HepG2 (cell line): ENCODE data around the gene IL17C. TPM values are rescaled to one million over a fixed set of nuclear protein-coding genes. Genes with fewer than 3 reads are reported as not detected.

Experiments
- CEBPB ChIP-seq: IDR thresholded peaks from 2 replicates; pipeline ENCODE4 v1.6.1; 2011; ENCODE audit warnings: low read depth, low read length, improper control_type of control experiment, borderline replicate concordance
- HOXA3 ChIP-seq: sonication (generic); formaldehyde crosslinking; IDR thresholded peaks from 2 replicates; pipeline ENCODE4 v1.5.0; 2020; ENCODE audit warnings: missing genetic modification reagents
- KDM2A ChIP-seq: sonication (generic); formaldehyde crosslinking; IDR thresholded peaks from 2 replicates; pipeline ENCODE4 v1.4.0; 2020; ENCODE audit warnings: low read depth, missing genetic modification reagents, borderline replicate concordance
- MEIS1 ChIP-seq: sonication (generic); formaldehyde crosslinking; IDR thresholded peaks from 2 replicates; pipeline ENCODE4 v1.9.0; 2021; ENCODE audit warnings: mild to moderate bottlenecking, missing genetic modification reagents, moderate library complexity, borderline replicate concordance
- SATB2 ChIP-seq: sonication (generic); formaldehyde crosslinking; IDR thresholded peaks from 2 replicates; pipeline ENCODE4 v1.5.0; 2020; ENCODE audit warnings: missing genetic modification reagents
- SMARCC2 ChIP-seq: fragments of 450-650 bp; IDR thresholded peaks from 2 replicates; pipeline ENCODE4 v1.6.1; 2017; ENCODE audit warnings: antibody characterized with exemption, mild to moderate bottlenecking
- SOX6 ChIP-seq, 2 experiments: fragments of 450-650 bp in 1 of 2; sonication (generic) in 1 of 2; formaldehyde crosslinking in 1 of 2; IDR thresholded peaks; 2 replicates each; pipeline versions ENCODE4 v1.4.0 to v1.6.1; 2017 to 2020; ENCODE audit warnings: antibody characterized with exemption in 1 of 2, mild to moderate bottlenecking in 1 of 2, missing genetic modification reagents in 1 of 2
- ZNF263 ChIP-seq: sonication (generic); formaldehyde crosslinking; IDR thresholded peaks from 2 replicates; pipeline ENCODE4 v1.4.0; 2020; ENCODE audit warnings: missing genetic modification reagents
- ZNF333 ChIP-seq: sonication (generic); formaldehyde crosslinking; IDR thresholded peaks from 2 replicates; pipeline ENCODE4 v1.4.0; 2020; ENCODE audit warnings: mild to moderate bottlenecking, missing genetic modification reagents, borderline replicate concordance
- polyA plus RNA-seq, 8 experiments: library from polyadenylated mRNA; depleted of rRNA in 3 of 8; stranded (reverse) in 7 of 8; unstranded in 1 of 8; fragments of >200 nt; fragmentation: Illumina TruSeq in 4 of 8; extraction: Trizol in 4 of 8; gene quantifications; 2 replicates each; pipeline versions ENCODE4 v1.2.1 to v1.2.3, GENCODE V29; 2011 to 2016; ENCODE audit warnings: low read depth in 4 of 8, missing spikeins in 1 of 8, mixed read lengths in 1 of 8; ENCODE audit not compliant: insufficient read depth in 1 of 8
- total RNA-seq, 5 experiments: library from RNA; depleted of rRNA; stranded (reverse); fragments of >200 nt; fragmentation: Illumina TruSeq; extraction: Trizol; gene quantifications; 2 replicates each; pipeline ENCODE4 v1.2.3, GENCODE V29; 2016; ENCODE audit warnings: low read depth in 1 of 5
- TF ChIP-seq, protein P1 (sequence below): sonication (generic); formaldehyde crosslinking; IDR thresholded peaks from 2 replicates; pipeline ENCODE4 v1.9.0; 2021; ENCODE audit warnings: mild to moderate bottlenecking, missing genetic modification reagents
- TF ChIP-seq, protein P2 (sequence below): sonication (generic); formaldehyde crosslinking; IDR thresholded peaks from 2 replicates; pipeline ENCODE4 v1.4.0; 2020; ENCODE audit warnings: missing genetic modification reagents
- TF ChIP-seq, protein P3 (sequence below): sonication (generic); formaldehyde crosslinking; IDR thresholded peaks from 2 replicates; pipeline ENCODE4 v1.4.0; 2020; ENCODE audit warnings: missing genetic modification reagents, mild to moderate bottlenecking, borderline replicate concordance
- TF ChIP-seq, protein P4 (sequence below): IDR thresholded peaks from 2 replicates; pipeline ENCODE4 v1.6.1; 2012; ENCODE audit warnings: low read length, improper control_type of control experiment

The IL17C gene
- total and polyA plus RNA-seq, 2 of the 13 experiments (the other 11 are each of a cell fraction or from before 2014, with no cell fraction given) = not detected

DNA sequence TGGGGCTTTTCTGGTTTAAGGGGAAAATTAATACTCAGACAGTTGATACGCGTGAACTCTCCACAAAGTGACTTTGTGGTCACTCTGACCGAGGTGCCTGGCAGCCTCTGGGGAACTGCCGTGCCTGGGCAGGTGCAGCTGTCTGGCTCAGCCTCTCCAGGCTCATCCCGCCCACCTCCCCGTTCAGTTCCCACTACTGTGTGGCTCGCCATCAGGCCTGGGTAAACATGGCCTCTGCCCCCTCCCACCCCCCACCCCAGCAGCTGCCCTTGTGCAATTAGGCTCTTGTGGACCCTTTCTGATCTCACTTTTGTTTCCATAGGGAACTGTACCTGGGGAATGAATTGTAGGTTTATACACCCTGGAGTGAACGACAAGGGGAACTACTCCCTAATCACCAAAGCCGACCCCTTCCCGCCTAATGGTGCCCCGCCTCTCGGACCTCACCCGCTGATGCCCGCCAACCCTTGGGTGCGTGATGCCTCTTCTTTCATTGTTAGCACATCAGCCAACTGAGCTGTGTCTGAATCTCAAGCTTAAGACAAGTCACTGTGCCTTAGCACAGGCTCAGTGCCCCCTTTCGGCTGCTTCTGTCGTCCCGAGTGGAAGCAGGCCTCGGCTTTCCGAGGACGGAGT, 40.4 kb upstream of the IL17C start (continued):
- TF ChIP-seq, protein P1, sequence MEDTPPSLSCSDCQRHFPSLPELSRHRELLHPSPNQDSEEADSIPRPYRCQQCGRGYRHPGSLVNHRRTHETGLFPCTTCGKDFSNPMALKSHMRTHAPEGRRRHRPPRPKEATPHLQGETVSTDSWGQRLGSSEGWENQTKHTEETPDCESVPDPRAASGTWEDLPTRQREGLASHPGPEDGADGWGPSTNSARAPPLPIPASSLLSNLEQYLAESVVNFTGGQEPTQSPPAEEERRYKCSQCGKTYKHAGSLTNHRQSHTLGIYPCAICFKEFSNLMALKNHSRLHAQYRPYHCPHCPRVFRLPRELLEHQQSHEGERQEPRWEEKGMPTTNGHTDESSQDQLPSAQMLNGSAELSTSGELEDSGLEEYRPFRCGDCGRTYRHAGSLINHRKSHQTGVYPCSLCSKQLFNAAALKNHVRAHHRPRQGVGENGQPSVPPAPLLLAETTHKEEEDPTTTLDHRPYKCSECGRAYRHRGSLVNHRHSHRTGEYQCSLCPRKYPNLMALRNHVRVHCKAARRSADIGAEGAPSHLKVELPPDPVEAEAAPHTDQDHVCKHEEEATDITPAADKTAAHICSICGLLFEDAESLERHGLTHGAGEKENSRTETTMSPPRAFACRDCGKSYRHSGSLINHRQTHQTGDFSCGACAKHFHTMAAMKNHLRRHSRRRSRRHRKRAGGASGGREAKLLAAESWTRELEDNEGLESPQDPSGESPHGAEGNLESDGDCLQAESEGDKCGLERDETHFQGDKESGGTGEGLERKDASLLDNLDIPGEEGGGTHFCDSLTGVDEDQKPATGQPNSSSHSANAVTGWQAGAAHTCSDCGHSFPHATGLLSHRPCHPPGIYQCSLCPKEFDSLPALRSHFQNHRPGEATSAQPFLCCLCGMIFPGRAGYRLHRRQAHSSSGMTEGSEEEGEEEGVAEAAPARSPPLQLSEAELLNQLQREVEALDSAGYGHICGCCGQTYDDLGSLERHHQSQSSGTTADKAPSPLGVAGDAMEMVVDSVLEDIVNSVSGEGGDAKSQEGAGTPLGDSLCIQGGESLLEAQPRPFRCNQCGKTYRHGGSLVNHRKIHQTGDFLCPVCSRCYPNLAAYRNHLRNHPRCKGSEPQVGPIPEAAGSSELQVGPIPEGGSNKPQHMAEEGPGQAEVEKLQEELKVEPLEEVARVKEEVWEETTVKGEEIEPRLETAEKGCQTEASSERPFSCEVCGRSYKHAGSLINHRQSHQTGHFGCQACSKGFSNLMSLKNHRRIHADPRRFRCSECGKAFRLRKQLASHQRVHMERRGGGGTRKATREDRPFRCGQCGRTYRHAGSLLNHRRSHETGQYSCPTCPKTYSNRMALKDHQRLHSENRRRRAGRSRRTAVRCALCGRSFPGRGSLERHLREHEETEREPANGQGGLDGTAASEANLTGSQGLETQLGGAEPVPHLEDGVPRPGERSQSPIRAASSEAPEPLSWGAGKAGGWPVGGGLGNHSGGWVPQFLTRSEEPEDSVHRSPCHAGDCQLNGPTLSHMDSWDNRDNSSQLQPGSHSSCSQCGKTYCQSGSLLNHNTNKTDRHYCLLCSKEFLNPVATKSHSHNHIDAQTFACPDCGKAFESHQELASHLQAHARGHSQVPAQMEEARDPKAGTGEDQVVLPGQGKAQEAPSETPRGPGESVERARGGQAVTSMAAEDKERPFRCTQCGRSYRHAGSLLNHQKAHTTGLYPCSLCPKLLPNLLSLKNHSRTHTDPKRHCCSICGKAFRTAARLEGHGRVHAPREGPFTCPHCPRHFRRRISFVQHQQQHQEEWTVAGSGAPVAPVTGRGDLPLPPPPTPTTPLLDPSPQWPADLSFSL = no peak
- no peak for TF ChIP-seq KDM2A
- TF ChIP-seq, protein P2, sequence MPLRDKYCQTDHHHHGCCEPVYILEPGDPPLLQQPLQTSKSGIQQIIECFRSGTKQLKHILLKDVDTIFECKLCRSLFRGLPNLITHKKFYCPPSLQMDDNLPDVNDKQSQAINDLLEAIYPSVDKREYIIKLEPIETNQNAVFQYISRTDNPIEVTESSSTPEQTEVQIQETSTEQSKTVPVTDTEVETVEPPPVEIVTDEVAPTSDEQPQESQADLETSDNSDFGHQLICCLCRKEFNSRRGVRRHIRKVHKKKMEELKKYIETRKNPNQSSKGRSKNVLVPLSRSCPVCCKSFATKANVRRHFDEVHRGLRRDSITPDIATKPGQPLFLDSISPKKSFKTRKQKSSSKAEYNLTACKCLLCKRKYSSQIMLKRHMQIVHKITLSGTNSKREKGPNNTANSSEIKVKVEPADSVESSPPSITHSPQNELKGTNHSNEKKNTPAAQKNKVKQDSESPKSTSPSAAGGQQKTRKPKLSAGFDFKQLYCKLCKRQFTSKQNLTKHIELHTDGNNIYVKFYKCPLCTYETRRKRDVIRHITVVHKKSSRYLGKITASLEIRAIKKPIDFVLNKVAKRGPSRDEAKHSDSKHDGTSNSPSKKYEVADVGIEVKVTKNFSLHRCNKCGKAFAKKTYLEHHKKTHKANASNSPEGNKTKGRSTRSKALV (CRISPR knock-in tag) = no peak
- peak; percentile 68; the same call in 1 of the 2 replicates for TF ChIP-seq CEBPB
- TF ChIP-seq ZNF333 (CRISPR knock-in tag) = no peak
- TF ChIP-seq, protein P3, sequence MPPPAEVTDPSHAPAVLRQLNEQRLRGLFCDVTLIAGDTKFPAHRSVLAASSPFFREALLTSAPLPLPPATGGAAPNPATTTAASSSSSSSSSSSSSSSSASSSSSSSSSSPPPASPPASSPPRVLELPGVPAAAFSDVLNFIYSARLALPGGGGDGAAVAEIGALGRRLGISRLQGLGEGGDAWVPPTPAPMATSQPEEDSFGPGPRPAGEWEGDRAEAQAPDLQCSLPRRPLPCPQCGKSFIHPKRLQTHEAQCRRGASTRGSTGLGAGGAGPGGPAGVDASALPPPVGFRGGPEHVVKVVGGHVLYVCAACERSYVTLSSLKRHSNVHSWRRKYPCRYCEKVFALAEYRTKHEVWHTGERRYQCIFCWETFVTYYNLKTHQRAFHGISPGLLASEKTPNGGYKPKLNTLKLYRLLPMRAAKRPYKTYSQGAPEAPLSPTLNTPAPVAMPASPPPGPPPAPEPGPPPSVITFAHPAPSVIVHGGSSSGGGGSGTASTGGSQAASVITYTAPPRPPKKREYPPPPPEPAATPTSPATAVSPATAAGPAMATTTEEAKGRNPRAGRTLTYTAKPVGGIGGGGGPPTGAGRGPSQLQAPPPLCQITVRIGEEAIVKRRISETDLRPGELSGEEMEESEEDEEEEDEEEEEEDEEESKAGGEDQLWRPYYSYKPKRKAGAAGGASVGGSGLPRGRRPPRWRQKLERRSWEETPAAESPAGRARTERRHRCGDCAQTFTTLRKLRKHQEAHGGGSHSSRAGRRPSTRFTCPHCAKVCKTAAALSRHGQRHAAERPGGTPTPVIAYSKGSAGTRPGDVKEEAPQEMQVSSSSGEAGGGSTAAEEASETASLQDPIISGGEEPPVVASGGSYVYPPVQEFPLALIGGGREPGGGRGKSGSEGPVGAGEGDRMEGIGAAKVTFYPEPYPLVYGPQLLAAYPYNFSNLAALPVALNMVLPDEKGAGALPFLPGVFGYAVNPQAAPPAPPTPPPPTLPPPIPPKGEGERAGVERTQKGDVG (CRISPR knock-in tag) = peak; percentile 90; the same call in 1 of the 2 replicates
- TF ChIP-seq ZNF263 (CRISPR knock-in tag) = peak; percentile 88
- TF ChIP-seq SOX6 (IDR thresholded peaks at IDR 0.05) = no peak
- peak; percentile 45; the same call in 1 of the 2 replicates for TF ChIP-seq SOX6 (CRISPR knock-in tag; IDR thresholded peaks at IDR 0.05)
- TF ChIP-seq SATB2 = no peak
- TF ChIP-seq MEIS1 = no peak
- TF ChIP-seq, protein P4, sequence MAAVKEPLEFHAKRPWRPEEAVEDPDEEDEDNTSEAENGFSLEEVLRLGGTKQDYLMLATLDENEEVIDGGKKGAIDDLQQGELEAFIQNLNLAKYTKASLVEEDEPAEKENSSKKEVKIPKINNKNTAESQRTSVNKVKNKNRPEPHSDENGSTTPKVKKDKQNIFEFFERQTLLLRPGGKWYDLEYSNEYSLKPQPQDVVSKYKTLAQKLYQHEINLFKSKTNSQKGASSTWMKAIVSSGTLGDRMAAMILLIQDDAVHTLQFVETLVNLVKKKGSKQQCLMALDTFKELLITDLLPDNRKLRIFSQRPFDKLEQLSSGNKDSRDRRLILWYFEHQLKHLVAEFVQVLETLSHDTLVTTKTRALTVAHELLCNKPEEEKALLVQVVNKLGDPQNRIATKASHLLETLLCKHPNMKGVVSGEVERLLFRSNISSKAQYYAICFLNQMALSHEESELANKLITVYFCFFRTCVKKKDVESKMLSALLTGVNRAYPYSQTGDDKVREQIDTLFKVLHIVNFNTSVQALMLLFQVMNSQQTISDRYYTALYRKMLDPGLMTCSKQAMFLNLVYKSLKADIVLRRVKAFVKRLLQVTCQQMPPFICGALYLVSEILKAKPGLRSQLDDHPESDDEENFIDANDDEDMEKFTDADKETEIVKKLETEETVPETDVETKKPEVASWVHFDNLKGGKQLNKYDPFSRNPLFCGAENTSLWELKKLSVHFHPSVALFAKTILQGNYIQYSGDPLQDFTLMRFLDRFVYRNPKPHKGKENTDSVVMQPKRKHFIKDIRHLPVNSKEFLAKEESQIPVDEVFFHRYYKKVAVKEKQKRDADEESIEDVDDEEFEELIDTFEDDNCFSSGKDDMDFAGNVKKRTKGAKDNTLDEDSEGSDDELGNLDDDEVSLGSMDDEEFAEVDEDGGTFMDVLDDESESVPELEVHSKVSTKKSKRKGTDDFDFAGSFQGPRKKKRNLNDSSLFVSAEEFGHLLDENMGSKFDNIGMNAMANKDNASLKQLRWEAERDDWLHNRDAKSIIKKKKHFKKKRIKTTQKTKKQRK = no peak
- no peak for TF ChIP-seq SMARCC2
- peak; percentile 82 for TF ChIP-seq HOXA3 (CRISPR knock-in tag)
